Fibroblast of skin of right biceps (primary cell): ENCODE results near the gene MTCH1.

Experiments
- DNase-seq: peaks from one replicate; pipeline ENCODE4 v3.0.0-alpha.2; 2013

MTCH1 gene

DNA sequence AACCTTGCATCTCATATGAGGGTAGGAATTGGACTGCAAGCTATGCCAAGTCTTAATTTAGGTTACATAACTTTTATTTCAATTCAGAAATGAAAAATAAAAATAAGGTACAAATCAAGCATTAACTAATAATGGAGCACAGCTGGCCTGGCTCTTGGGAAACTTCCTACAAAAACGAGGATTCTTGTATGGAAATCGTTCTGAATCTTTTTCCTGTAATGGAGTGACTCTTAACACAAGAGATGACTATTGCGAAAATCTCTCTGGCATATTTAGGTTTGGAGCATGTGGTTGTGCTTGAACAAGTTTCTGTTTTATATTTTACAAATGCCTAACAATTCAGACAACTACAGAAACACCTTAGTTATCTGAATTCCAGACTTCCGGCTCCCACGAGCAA is 65.5 kb downstream of the MTCH1 start:
- no peak for DNase-seq

DNA sequence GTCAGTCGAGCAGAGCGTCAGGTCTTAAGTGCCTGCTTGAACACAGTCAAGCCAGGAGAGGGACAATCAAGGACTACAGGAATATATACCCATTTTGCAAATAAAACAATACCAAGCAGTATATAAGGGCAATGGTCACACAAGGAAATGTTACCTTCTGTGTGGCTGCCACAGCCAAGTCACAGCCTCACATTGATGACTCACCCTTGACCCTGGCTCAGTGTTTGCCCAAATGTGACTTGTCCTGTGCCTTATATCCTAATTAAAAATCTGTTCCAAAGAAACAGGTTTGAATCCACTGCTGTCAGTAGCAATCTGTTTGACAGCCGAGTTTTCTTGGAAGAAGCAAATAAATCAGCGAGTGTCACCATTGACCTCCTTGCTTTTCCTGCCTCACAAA is 65.9 kb downstream of the MTCH1 start:
- DNase-seq: no peak
